Measurements from ENCODE around the gene CHST8.

- TF ChIP-seq, protein P1, sequence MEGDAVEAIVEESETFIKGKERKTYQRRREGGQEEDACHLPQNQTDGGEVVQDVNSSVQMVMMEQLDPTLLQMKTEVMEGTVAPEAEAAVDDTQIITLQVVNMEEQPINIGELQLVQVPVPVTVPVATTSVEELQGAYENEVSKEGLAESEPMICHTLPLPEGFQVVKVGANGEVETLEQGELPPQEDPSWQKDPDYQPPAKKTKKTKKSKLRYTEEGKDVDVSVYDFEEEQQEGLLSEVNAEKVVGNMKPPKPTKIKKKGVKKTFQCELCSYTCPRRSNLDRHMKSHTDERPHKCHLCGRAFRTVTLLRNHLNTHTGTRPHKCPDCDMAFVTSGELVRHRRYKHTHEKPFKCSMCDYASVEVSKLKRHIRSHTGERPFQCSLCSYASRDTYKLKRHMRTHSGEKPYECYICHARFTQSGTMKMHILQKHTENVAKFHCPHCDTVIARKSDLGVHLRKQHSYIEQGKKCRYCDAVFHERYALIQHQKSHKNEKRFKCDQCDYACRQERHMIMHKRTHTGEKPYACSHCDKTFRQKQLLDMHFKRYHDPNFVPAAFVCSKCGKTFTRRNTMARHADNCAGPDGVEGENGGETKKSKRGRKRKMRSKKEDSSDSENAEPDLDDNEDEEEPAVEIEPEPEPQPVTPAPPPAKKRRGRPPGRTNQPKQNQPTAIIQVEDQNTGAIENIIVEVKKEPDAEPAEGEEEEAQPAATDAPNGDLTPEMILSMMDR (IDR thresholded peaks at IDR 0.05; ENCODE audit: low read depth, low read length, missing input control) = no peak
- TF ChIP-seq MAX (IDR thresholded peaks at IDR 0.05) (no peak), TAF1 (conservative IDR thresholded peaks at IDR 0.05) (no peak), REST (IDR thresholded peaks at IDR 0.05) (no peak), YY1 (IDR thresholded peaks at IDR 0.05) (no peak), GABPA (IDR thresholded peaks at IDR 0.05 in 1 of 2, conservative IDR thresholded peaks at IDR 0.05 in 1 of 2) (no peak), HNF4A (conservative IDR thresholded peaks at IDR 0.05) (no peak), EGR1 (IDR thresholded peaks at IDR 0.05; ENCODE audit: low read depth in 2 of 2) (no peak), NR2F2 (IDR thresholded peaks at IDR 0.05) (no peak), RAD21 (IDR thresholded peaks at IDR 0.05) (no peak)
Measured at GRCh38 chr19:33723512-33723911, 101.8 kb downstream of the CHST8 start.
